NCI-H1436 (cell line): ENCODE measurements around the gene SHFL.

Source experiments
- DNase-seq: peaks from one replicate; lab custom pipeline; 2025; lab: John Stamatoyannopoulos, UW

Gene SHFL

DNA sequence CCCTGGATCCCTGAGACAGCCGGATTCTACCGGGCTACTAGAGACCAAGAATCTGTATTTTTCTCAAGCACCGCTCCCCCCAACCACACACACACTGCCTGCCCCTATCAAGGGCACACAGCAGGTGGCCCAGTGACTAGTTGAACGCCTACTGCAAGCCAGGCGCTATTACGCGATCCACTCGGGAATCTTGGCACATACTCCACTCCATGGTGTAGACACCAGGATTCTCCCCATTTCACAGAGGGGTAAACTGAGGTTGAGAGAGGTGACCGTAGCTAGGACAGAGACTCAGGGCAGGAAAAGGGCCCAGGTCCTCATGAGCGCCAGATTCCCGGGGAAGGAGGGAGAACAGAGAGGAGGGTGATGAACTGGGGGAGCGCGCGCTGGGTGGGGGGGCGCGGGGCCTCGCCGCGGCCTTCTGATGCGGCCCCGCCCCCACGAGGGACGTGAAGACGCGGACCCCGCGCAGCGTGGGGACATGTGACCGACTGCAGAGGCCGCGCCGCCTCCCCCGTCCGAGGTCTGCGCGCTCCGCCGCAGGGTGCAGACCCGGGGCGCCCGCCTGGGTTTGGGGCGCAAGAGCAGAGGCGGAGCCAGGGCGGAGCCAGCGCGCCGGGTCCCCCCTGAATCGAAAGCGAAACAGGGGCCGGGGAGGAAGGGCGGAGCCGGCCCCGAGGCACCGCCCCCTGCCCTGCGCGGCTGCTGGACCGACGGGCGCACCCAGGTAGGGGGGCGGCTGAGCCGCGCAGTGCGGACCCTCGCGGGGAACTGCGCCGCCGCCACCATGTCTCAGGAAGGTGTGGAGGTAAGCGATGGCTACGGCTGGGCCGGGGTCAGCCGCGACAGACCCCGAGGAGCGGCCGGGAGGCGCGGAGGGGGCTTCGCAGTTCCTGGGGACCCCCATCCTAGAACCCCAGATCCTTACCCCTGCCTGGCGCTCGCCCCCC, at the start of gene SHFL:
TSS of gene SHFL (plus strand) at position 677 of the 950 bp plus-strand sequence. CDS start at position 788, 111 bp downstream.
- peak; percentile 50 for DNase-seq

- DNase-seq = no peak
Observed at GRCh38 chr19:10036601-10037071, 49.5 kb upstream of the SHFL start.

GRCh38 chr19:10037367-10037766, 48.8 kb upstream of the SHFL start:
- no peak for DNase-seq

- DNase-seq = no peak
Observed at GRCh38 chr19:10037809-10038208, 48.3 kb upstream of the SHFL start.

GRCh38 chr19:10043286-10043927, 42.7 kb upstream of the SHFL start:
- DNase-seq = no peak

- DNase-seq = no peak
Observed at GRCh38 chr19:10044390-10044789, 41.7 kb upstream of the SHFL start.

DNA sequence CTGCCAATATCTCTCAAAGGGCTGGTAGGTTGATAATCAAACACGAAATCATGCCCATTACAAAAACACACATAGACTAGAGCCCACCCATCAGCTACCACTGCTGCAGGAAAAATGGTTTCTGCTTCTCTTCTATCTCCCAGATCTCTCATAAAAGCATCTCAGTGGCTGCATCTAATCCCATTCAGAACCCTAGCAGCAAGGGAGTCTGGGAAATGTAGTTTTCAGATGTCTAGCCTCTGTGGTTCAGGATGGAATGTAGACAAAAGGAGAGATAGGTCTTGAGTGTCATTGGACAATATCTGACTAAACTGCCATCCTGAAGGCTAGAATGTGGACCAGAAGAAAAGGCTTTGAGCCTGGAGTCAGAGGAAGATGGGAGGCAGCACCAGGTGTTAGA, 40.7 kb upstream of the SHFL start:
- no peak for DNase-seq

GRCh38 chr19:10049626-10050025, 36.5 kb upstream of the SHFL start:
- DNase-seq = no peak

DNA sequence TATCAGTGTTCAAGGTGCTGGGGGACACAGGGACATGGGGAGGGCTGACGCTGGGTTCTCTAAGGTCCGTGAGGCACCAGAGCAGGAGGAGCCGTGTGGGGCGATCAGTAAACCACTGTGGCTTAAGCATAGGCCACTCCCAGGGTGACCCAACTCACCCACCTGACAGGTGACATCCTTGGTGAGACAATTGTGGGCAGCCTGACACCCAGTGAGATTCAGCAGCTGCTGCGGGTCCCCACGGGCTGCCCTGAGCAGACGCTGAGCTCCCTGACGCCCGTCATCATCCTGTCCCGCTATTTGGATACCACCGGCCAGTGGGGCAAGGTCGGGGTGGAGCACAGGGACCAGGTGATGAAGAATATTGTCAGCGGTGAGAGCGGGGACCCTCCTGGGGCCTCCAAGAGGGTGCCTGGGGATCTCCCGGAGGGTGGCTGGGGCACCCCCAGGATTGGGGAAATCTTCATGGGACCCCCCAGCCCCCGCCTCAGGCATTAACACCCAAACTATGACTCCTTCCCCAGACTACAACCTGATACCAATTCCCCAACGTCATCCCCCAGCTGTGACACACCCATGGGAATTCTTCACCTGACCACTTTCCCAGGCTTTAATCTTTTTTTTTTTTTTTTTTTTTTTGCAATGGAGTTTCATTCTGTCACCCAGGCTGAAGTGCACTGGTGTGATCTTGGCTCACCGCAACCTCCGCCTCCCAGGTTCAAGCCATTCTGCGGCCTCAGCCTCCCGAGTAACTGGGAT, 33.3 kb upstream of the SHFL start:
- no peak for DNase-seq

GRCh38 chr19:10061717-10062310, 24.3 kb upstream of the SHFL start:
- DNase-seq = no peak

GRCh38 chr19:10068205-10068604, 17.9 kb upstream of the SHFL start:
- no peak for DNase-seq

GRCh38 chr19:10069046-10069445, 17.1 kb upstream of the SHFL start:
- no peak for DNase-seq

- no peak for DNase-seq
Observed at GRCh38 chr19:10070730-10071446, 15.2 kb upstream of the SHFL start.

- no peak for DNase-seq
Observed at GRCh38 chr19:10074153-10074552, 12.0 kb upstream of the SHFL start.

- DNase-seq = no peak
Observed at GRCh38 chr19:10076535-10076934, 9.6 kb upstream of the SHFL start.

GRCh38 chr19:10078329-10078728, 7.8 kb upstream of the SHFL start:
- DNase-seq = no peak

DNA sequence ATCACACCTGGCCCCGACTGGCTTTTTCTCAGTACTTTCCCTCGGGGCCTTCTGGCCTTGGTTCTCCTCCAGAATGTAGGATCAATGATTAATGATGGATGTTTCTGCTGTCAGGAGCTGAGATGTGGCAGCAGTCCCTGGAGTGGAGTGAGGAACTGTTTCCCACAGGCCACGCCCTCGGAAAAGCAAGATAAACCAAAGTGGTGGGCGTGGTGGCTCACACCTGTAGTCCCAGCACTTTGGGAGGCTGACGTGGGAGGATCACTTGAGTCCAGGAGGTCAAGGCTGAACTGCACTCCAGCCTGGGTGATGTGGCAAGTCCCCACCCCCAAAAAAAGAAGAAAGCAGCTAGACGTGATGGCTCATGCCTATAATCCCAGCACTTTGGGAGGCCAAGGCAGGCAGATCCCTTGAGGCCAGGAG, 7.1 kb upstream of the SHFL start:
- DNase-seq = no peak

GRCh38 chr19:10083911-10084310, 2.2 kb upstream of the SHFL start:
- no peak for DNase-seq

DNA sequence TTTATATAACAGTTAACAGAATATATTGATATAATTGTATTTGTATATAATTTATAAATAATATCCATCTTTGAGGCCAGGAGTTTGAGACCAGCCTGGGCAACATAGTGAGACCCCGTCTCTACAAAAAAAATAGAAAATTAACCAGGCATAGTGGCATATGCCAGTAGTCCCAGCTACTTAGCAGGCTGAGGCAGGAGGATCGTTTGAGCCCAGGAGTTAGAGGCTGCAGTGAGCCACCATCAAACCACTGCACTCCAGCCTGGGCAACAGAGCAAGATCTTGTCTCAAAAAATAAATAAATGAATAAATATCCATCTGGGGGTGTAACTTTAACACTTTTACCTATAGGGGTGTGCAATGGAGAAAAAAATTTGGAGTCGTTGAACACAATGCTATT, 1.3 kb upstream of the SHFL start:
- DNase-seq = no peak

DNA sequence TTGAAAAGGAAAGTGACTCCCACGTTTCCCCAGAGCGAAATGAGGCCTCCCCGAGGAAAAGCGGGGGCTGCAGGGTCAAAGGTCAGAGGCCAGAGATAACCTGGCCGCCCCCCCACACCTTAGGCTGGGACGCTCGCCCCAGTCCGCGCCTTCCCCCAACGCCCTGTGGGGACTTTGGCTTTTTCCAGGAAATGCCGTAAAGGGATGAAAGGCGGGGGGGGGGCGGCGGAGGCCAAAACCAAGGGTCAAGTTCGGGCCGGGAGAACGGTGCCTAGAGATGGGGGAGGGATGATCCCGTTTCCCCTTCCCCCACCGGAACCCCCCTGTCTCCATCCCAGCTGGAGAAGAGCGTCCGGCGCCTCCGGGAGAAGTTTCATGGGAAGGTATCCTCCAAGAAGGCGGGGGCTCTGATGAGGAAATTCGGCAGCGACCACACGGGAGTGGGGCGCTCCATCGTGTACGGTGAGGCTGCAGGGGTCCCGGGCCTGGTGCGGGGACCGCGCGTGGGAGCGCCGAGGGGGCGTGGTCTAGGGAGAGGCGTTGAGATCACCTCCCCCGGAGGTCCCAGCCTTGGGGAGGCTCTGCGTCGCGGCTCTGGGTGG, 575 bp downstream of the SHFL start:
- DNase-seq = no peak
